Stimulated activated CD8-positive, alpha-beta memory T cell treated with anti-CD3 and anti-CD28 coated beads, Interleukin-4, amount 100 ng/mL, for 1 hour (primary cell): ENCODE data around the gene ARHGEF12.

Source experiments
- DNase-seq, 2 donors: peaks; one replicate each; pipeline ENCODE4 v3.0.0-alpha.2; 2020; ENCODE audit warnings: low read depth in 2 of 2, low spot score in 1 of 2

Gene ARHGEF12

GRCh38 chr11:120338107-120338933 lies 2.1 kb downstream of the ARHGEF12 start:
- DNase-seq: no peak

- no peak for DNase-seq
Measured at GRCh38 chr11:120339394-120339890, 3.2 kb downstream of the ARHGEF12 start.

- DNase-seq: no peak
Measured at GRCh38 chr11:120340529-120340928, 4.3 kb downstream of the ARHGEF12 start.

GRCh38 chr11:120342226-120342625 lies 6.0 kb downstream of the ARHGEF12 start:
- DNase-seq: no peak

- no peak for DNase-seq
Measured at GRCh38 chr11:120342678-120343077, 6.5 kb downstream of the ARHGEF12 start.

- DNase-seq: no peak
Measured at GRCh38 chr11:120343429-120343828, 7.2 kb downstream of the ARHGEF12 start.

GRCh38 chr11:120344302-120345004 lies 8.2 kb downstream of the ARHGEF12 start:
- DNase-seq: no peak

GRCh38 chr11:120346233-120346632 lies 10.0 kb downstream of the ARHGEF12 start:
- no peak for DNase-seq

GRCh38 chr11:120350637-120351036 lies 14.4 kb downstream of the ARHGEF12 start:
- DNase-seq: no peak

- no peak for DNase-seq
Measured at GRCh38 chr11:120352405-120352804, 16.2 kb downstream of the ARHGEF12 start.

GRCh38 chr11:120354068-120354467 lies 17.9 kb downstream of the ARHGEF12 start:
- no peak for DNase-seq

GRCh38 chr11:120354779-120355178 lies 18.6 kb downstream of the ARHGEF12 start:
- no peak for DNase-seq

GRCh38 chr11:120357620-120358019 lies 21.4 kb downstream of the ARHGEF12 start:
- DNase-seq: no peak

- DNase-seq: no peak
Measured at GRCh38 chr11:120358729-120359128, 22.5 kb downstream of the ARHGEF12 start.

GRCh38 chr11:120363436-120363835 lies 27.2 kb downstream of the ARHGEF12 start:
- DNase-seq: no peak

- DNase-seq: no peak
Measured at GRCh38 chr11:120365512-120365911, 29.3 kb downstream of the ARHGEF12 start.

GRCh38 chr11:120372296-120372695 lies 36.1 kb downstream of the ARHGEF12 start:
- no peak for DNase-seq

- no peak for DNase-seq
Measured at GRCh38 chr11:120375076-120375475, 38.9 kb downstream of the ARHGEF12 start.

GRCh38 chr11:120376547-120377182 lies 40.5 kb downstream of the ARHGEF12 start:
- no peak for DNase-seq

GRCh38 chr11:120378474-120378873 lies 42.3 kb downstream of the ARHGEF12 start:
- no peak for DNase-seq

- DNase-seq: no peak
Measured at GRCh38 chr11:120381401-120381800, 45.2 kb downstream of the ARHGEF12 start.
